ENCODE measurements around the gene PTN. TPM values are rescaled to one million over a fixed set of nuclear protein-coding genes. Genes with fewer than 3 reads are reported as not detected.
A peak's percentile ranks its signal among the peaks of the same experiment; 100 is the strongest.

Gene PTN
- total RNA-seq, 1 donor from 2014 or later = 11.1 TPM

DNA sequence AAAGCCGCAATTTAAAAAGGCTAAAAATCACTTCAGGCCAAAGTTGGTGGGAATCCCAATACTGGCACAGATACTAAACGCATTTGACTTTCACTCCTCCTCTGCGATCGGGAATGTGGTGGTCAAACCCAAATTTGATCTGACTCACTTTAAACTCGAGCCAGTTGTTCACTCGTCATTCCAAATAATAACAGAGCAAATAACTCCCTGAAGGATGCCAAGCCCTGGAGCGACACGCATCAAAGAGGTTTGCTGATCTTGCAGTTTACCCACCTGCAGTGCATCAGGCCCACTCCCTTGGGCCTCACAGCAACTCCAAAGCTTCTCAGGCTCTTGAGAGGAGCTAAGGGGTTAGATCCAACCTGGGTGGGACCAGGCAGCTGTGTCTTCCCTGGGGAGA lies 12.2 kb downstream of the PTN start:
- Histone ChIP-seq H3K79me2 (ENCODE audit: insufficient read depth, low read length) (no peaks in the 10 kb centered on the region), H3K4me2 (ENCODE audit: low read length) (peak overlapping the region; percentile 40), H3K4me3 (ENCODE audit: insufficient read depth, low read depth, low read length) (no peak overlapping the region), H2AFZ (ENCODE audit: low read depth, low read length) (no peak overlapping the region), H3K36me3 (ENCODE audit: insufficient read depth, low read length) (no peaks in the 10 kb centered on the region), H4K20me1 (ENCODE audit: insufficient read depth, low read length) (no peaks in the 10 kb centered on the region), H3K9ac (ENCODE audit: low read length) (no peak overlapping the region), H3K27me3 (ENCODE audit: insufficient read depth, low read length) (no peaks in the 10 kb centered on the region), H3K27ac (ENCODE audit: low read depth, low read length) (no peak overlapping the region), H3K4me1 (ENCODE audit: insufficient read depth, low read length) (peaks cover 23% of the 10 kb centered on the region), H3K9me3 (ENCODE audit: insufficient read depth, low read depth, low read length) (no peaks in the 10 kb centered on the region)
- H3K4me1 Mint-ChIP-seq (ENCODE audit: low read depth, unreplicated experiment) = peaks cover 10% of the 10 kb centered on the region
- no peak overlapping the region for H3K27ac Mint-ChIP-seq (ENCODE audit: unreplicated experiment)
- peaks cover 4% of the 10 kb centered on the region for H3K9me3 Mint-ChIP-seq (ENCODE audit: unreplicated experiment)
- no peaks in the 10 kb centered on the region for H3K27me3 Mint-ChIP-seq (ENCODE audit: low read depth, unreplicated experiment)
- no peak for TF ChIP-seq EZH2 (IDR thresholded peaks at IDR 0.05; ENCODE audit: insufficient read depth, low read length)
- TF ChIP-seq, protein P1, sequence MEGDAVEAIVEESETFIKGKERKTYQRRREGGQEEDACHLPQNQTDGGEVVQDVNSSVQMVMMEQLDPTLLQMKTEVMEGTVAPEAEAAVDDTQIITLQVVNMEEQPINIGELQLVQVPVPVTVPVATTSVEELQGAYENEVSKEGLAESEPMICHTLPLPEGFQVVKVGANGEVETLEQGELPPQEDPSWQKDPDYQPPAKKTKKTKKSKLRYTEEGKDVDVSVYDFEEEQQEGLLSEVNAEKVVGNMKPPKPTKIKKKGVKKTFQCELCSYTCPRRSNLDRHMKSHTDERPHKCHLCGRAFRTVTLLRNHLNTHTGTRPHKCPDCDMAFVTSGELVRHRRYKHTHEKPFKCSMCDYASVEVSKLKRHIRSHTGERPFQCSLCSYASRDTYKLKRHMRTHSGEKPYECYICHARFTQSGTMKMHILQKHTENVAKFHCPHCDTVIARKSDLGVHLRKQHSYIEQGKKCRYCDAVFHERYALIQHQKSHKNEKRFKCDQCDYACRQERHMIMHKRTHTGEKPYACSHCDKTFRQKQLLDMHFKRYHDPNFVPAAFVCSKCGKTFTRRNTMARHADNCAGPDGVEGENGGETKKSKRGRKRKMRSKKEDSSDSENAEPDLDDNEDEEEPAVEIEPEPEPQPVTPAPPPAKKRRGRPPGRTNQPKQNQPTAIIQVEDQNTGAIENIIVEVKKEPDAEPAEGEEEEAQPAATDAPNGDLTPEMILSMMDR (IDR thresholded peaks at IDR 0.05; ENCODE audit: insufficient read depth, low read depth, low read length) = no peak
- no peak for FAIRE-seq
- peak; percentile 69 for DNase-seq (ENCODE audit: low read depth)
- no peaks in the 10 kb centered on the region for H3K36me3 Mint-ChIP-seq (ENCODE audit: low read depth, unreplicated experiment)
- no peak overlapping the region for H3K4me3 Mint-ChIP-seq (ENCODE audit: unreplicated experiment)

DNA sequence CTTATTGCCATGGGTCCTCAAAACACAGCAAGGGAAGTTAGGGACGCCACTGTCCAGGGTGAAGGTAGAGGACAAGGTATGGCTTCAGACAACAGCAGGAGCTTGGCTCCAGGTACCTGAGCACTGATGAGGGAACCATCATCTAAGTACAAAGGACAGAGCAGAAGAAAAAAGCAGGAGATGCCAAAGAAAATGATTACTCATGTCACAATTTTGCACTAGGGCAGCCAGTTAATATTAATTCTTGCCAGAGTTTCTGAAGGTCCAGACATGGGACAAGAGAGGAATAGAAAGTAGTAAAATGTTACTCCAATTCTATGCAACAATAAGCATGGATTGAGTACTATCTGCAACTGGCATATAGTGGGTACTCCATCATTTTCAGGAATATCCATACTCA lies 14.1 kb downstream of the PTN start:
- Mint-ChIP-seq H3K4me3 (ENCODE audit: unreplicated experiment) (no peak overlapping the region), H3K27me3 (ENCODE audit: low read depth, unreplicated experiment) (no peaks in the 10 kb centered on the region), H3K27ac (ENCODE audit: unreplicated experiment) (no peak overlapping the region), H3K9me3 (ENCODE audit: unreplicated experiment) (peaks cover 4% of the 10 kb centered on the region), H3K36me3 (ENCODE audit: low read depth, unreplicated experiment) (no peaks in the 10 kb centered on the region), H3K4me1 (ENCODE audit: low read depth, unreplicated experiment) (peaks cover 8% of the 10 kb centered on the region)
- H3K79me2 ChIP-seq (ENCODE audit: insufficient read depth, low read length) = no peaks in the 10 kb centered on the region
- FAIRE-seq (no peak), DNase-seq (ENCODE audit: low read depth) (peak; percentile 55)
- H3K27ac ChIP-seq (ENCODE audit: low read depth, low read length) = peak overlapping the region; percentile 14
- no peak overlapping the region for H3K9ac ChIP-seq (ENCODE audit: low read length)
- no peaks in the 10 kb centered on the region for H4K20me1 ChIP-seq (ENCODE audit: insufficient read depth, low read length)
- no peak overlapping the region for H3K4me3 ChIP-seq (ENCODE audit: insufficient read depth, low read depth, low read length)
- peaks cover 15% of the 10 kb centered on the region for H3K4me1 ChIP-seq (ENCODE audit: insufficient read depth, low read length)
- H2AFZ ChIP-seq (ENCODE audit: low read depth, low read length) = no peak overlapping the region
- H3K4me2 ChIP-seq (ENCODE audit: low read length) = peak overlapping the region; percentile 38
- H3K36me3 ChIP-seq (ENCODE audit: insufficient read depth, low read length) = no peaks in the 10 kb centered on the region
- no peaks in the 10 kb centered on the region for H3K9me3 ChIP-seq (ENCODE audit: insufficient read depth, low read depth, low read length)
- TF ChIP-seq EZH2 (IDR thresholded peaks at IDR 0.05; ENCODE audit: insufficient read depth, low read length) = no peak
- TF ChIP-seq, protein P1 (IDR thresholded peaks at IDR 0.05; ENCODE audit: insufficient read depth, low read depth, low read length) = no peak
- H3K27me3 ChIP-seq (ENCODE audit: insufficient read depth, low read length) = no peaks in the 10 kb centered on the region

DNA sequence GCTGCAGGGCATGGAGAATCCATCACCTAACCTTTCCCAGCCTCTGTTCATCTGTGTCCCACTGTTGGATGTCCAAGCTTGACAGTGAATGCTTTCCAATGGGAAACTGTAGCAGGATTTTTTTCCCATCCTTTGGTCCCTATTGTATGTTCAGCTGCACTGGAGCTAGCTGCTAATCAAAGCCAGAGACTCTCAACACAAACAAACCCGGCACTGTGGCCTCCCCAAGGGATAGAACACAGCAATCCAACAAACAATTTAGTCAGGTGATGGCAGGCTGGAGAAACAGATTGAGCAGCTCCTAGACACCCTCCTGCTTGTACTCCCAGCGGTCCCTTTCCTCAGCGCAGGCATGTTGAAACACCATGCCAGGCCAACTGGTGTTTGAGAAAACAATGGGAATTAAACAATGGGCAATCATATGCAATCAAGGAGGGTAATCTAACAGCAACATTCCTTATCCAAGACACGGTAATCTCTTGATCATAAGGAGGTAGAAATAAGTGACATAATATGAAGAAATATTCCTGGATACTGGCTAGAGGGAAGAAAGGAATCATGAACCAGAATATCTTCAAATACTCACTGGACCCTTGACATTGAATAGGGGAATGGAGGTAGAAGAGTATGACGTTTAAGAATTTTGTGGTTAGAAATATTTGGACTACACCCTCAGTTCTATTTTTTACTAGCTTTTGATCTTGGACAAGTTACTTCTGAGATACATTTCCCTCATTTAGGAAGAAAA lies 15.0 kb downstream of the PTN start:
- Histone ChIP-seq H3K27ac (ENCODE audit: low read depth, low read length) (no peak overlapping the region), H2AFZ (ENCODE audit: low read depth, low read length) (no peak overlapping the region), H3K4me2 (ENCODE audit: low read length) (peak overlapping the region; percentile 38), H3K36me3 (ENCODE audit: insufficient read depth, low read length) (no peaks in the 10 kb centered on the region), H3K4me1 (ENCODE audit: insufficient read depth, low read length) (peaks cover 15% of the 10 kb centered on the region), H3K9me3 (ENCODE audit: insufficient read depth, low read depth, low read length) (no peaks in the 10 kb centered on the region), H3K9ac (ENCODE audit: low read length) (no peak overlapping the region), H4K20me1 (ENCODE audit: insufficient read depth, low read length) (no peaks in the 10 kb centered on the region), H3K27me3 (ENCODE audit: insufficient read depth, low read length) (no peaks in the 10 kb centered on the region), H3K79me2 (ENCODE audit: insufficient read depth, low read length) (no peaks in the 10 kb centered on the region), H3K4me3 (ENCODE audit: insufficient read depth, low read depth, low read length) (no peak overlapping the region)
- FAIRE-seq (no peak), DNase-seq (ENCODE audit: low read depth) (peak; percentile 87)
- H3K27me3 Mint-ChIP-seq (ENCODE audit: low read depth, unreplicated experiment) = no peaks in the 10 kb centered on the region
- H3K36me3 Mint-ChIP-seq (ENCODE audit: low read depth, unreplicated experiment) = no peaks in the 10 kb centered on the region
- peaks cover 8% of the 10 kb centered on the region for H3K4me1 Mint-ChIP-seq (ENCODE audit: low read depth, unreplicated experiment)
- H3K4me3 Mint-ChIP-seq (ENCODE audit: unreplicated experiment) = no peak overlapping the region
- H3K9me3 Mint-ChIP-seq (ENCODE audit: unreplicated experiment) = peaks cover 2% of the 10 kb centered on the region
- H3K27ac Mint-ChIP-seq (ENCODE audit: unreplicated experiment) = no peak overlapping the region
- TF ChIP-seq, protein P1 (IDR thresholded peaks at IDR 0.05; ENCODE audit: insufficient read depth, low read depth, low read length) = no peak
- no peak for TF ChIP-seq EZH2 (IDR thresholded peaks at IDR 0.05; ENCODE audit: insufficient read depth, low read length)
